Testis (tissue), 3 donors: ENCODE data around the gene ATP6V1B1. TPM values are rescaled to one million over a fixed set of nuclear protein-coding genes. Genes with fewer than 3 reads are reported as not detected.

Source experiments
- DNase-seq: peaks from one replicate; pipeline ENCODE4 v3.0.0-alpha.2; 2019
- H3K27ac ChIP-seq, 2 donors: fragments of 200-600 bp; sonication (generic); one replicate each; pipeline ENCODE4 v1.5.1; 2019
- H3K27me3 ChIP-seq: fragments of 200-600 bp; sonication (generic); one replicate; pipeline ENCODE4 v1.5.1; 2019
- H3K36me3 ChIP-seq: fragments of 200-600 bp; sonication (generic); one replicate; pipeline ENCODE4 v1.5.1; 2017; ENCODE audit warnings: low read depth; ENCODE audit errors: missing control alignments
- H3K4me1 ChIP-seq: fragments of 200-600 bp; sonication (generic); one replicate; pipeline ENCODE4 v1.5.1; 2019
- H3K4me3 ChIP-seq, 2 donors: fragments of 200-600 bp; sonication (generic); one replicate each; pipeline ENCODE4 v1.5.1; 2017 to 2019
- H3K9me3 ChIP-seq: fragments of 200-600 bp; sonication (generic); one replicate; pipeline ENCODE4 v1.5.1; 2017
- POLR2A ChIP-seq: fragments of 450-650 bp; IDR thresholded peaks from one replicate; pipeline ENCODE4 v1.6.1; 2017; ENCODE audit warnings: antibody characterized with exemption, mild to moderate bottlenecking, moderate library complexity
- WGBS, 2 donors: methylation state at CpG; one replicate each; pipeline ENCODE4 v1.1.5; 2018; 5-methylcytosine and 5-hydroxymethylcytosine counted together
- intact Hi-C: fragments of 100-400 bp; cut with DNase I; formaldehyde crosslinking; loops from one replicate; pipeline ENCODE4 v1.15.1; 2023; ENCODE audit warnings: low total_unique reads
- polyA plus RNA-seq: library from polyadenylated mRNA; stranded (reverse); fragments of 350-450 nt; fragmentation: Illumina TruSeq; extraction: RNeasy Lipid Tissue Mini Kit (QIAGEN cat#74804); gene quantifications from one replicate; pipeline ENCODE4 v1.2.3, GENCODE V29; 2014; ENCODE audit warnings: low read depth, low replicate concordance; ENCODE audit not compliant: insufficient read depth
- total RNA-seq, 2 donors: library from RNA; depleted of rRNA; stranded (reverse); fragments of >200 nt; gene quantifications; one replicate each; pipeline ENCODE4 v1.2.3, GENCODE V29; 2016
- TF ChIP-seq, protein P1 (sequence below), 3 experiments: fragments of 450-650 bp in 2 of 3; fragments of 200-600 bp in 1 of 3; sonication (generic) in 1 of 3; IDR thresholded peaks; one replicate each; pipeline ENCODE4 v1.5.1; 2016 to 2019; ENCODE audit warnings: antibody characterized with exemption in 3 of 3, mild to moderate bottlenecking in 2 of 3, moderate library complexity in 1 of 3

Gene ATP6V1B1
- total and polyA plus RNA-seq, 3 donors from 2014 or later: 1.7 to 2.9 TPM; not detected in 1

DNA sequence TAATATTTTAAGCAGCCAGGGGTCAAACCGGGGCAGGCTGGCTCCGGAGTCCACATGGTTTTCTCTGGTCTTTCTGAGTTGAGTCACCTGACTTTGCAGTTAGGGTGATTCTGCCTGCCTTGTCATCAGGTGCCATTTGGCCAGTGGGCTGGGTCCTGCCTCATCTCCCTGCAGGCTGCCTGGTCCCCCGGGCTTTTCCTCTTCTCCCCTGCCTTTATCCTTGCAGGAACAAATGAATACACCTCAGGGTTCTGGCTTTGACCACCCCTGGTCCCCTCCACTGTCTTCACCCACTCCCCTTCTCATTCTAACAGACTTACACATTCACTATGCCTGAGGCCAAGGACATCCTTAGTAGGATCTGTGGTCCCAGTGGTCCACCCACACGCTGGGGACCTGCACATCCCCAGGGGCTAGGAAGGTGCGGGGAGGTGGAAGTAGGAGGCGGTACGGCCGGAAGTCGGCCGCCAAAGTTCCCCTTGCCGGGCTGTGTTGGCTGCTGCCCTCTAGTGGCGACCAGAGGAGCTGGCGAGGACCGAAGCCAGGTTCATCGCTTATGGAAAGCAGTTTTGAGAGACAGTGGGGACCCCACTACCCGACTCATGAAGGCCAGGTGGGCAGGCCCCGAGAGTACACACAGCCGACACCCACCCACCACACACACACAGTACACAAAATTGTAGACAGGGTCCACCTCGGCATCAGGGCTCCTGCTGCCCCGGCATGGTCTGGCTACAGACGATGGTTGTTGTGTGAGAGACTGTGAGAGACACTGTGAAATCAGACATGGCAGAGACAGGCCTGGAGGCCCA is 65.3 kb downstream of the ATP6V1B1 start:
- Histone ChIP-seq H3K36me3 (no peaks in the 10 kb centered on the region), H3K27ac (no peak overlapping the region), H3K4me1 (peaks cover 3% of the 10 kb centered on the region), H3K9me3 (no peaks in the 10 kb centered on the region), H3K4me3 (peak overlapping the region; percentile 34 to 46), H3K27me3 (no peaks in the 10 kb centered on the region)
- intact Hi-C loops: no loop called here
- DNase-seq: peak; percentile 84
- 8 to 20% methylated on average over 16 to 20 of the region's 21 CpGs for WGBS, 2 donors
- TF ChIP-seq POLR2A: no peak
- TF ChIP-seq, protein P1, sequence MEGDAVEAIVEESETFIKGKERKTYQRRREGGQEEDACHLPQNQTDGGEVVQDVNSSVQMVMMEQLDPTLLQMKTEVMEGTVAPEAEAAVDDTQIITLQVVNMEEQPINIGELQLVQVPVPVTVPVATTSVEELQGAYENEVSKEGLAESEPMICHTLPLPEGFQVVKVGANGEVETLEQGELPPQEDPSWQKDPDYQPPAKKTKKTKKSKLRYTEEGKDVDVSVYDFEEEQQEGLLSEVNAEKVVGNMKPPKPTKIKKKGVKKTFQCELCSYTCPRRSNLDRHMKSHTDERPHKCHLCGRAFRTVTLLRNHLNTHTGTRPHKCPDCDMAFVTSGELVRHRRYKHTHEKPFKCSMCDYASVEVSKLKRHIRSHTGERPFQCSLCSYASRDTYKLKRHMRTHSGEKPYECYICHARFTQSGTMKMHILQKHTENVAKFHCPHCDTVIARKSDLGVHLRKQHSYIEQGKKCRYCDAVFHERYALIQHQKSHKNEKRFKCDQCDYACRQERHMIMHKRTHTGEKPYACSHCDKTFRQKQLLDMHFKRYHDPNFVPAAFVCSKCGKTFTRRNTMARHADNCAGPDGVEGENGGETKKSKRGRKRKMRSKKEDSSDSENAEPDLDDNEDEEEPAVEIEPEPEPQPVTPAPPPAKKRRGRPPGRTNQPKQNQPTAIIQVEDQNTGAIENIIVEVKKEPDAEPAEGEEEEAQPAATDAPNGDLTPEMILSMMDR (IDR thresholded peaks at IDR 0.05): peak; percentile 58 to 94 (median 69)

- Histone ChIP-seq H3K36me3 (no peaks in the 10 kb centered on the region), H3K4me1 (peaks cover 3% of the 10 kb centered on the region), H3K27me3 (no peaks in the 10 kb centered on the region), H3K27ac (no peak overlapping the region), H3K9me3 (no peaks in the 10 kb centered on the region), H3K4me3 (peak overlapping the region in 1 of 2 donors; percentile 46)
- no peak for DNase-seq
- 76 to 83% methylated on average over 5 of the region's 5 CpGs for WGBS, 2 donors
- TF ChIP-seq, protein P1 (IDR thresholded peaks at IDR 0.05): no peak
- TF ChIP-seq POLR2A: no peak
- intact Hi-C loops: no loop called here
Measured at GRCh38 chr2:71001592-71001927, 65.9 kb downstream of the ATP6V1B1 start.

- Histone ChIP-seq H3K9me3 (no peaks in the 10 kb centered on the region), H3K36me3 (no peaks in the 10 kb centered on the region), H3K4me1 (peaks cover 3% of the 10 kb centered on the region), H3K27ac (no peak overlapping the region), H3K27me3 (no peaks in the 10 kb centered on the region), H3K4me3 (no peak overlapping the region)
- intact Hi-C loops: no loop called here
- TF ChIP-seq, protein P1 (IDR thresholded peaks at IDR 0.05): no peak
- no peak for TF ChIP-seq POLR2A
- no peak for DNase-seq
- WGBS, 2 donors: 43 to 46% methylated on average over 8 to 11 of the region's 11 CpGs
Measured at GRCh38 chr2:71001981-71002570, 66.4 kb downstream of the ATP6V1B1 start.

GRCh38 chr2:71003396-71003795 is 67.7 kb downstream of the ATP6V1B1 start:
- no peaks in the 10 kb centered on the region for H3K27me3 ChIP-seq
- DNase-seq: no peak
- H3K36me3 ChIP-seq: no peaks in the 10 kb centered on the region
- TF ChIP-seq, protein P1 (IDR thresholded peaks at IDR 0.05): no peak
- TF ChIP-seq POLR2A: no peak
- no peak overlapping the region for H3K27ac ChIP-seq
- peaks cover 3% of the 10 kb centered on the region for H3K4me1 ChIP-seq
- intact Hi-C loops: no loop called here
- H3K9me3 ChIP-seq: no peaks in the 10 kb centered on the region
- WGBS, 2 donors: 87 to 90% methylated on average over 6 of the region's 6 CpGs
- no peak overlapping the region for H3K4me3 ChIP-seq
